K562 (cell line): ENCODE results near the gene RETREG2. TPM values are rescaled to one million over a fixed set of nuclear protein-coding genes. Genes with fewer than 3 reads are reported as not detected.
A peak's percentile ranks its signal among the peaks of the same experiment; 100 is the strongest.

ENCODE experiments used
- ATF7 ChIP-seq: fragments of 450-650 bp; IDR thresholded peaks from 2 replicates; pipeline ENCODE4 v1.7.1; 2014; ENCODE audit warnings: mild to moderate bottlenecking, moderate library complexity
- CXXC5 ChIP-seq: fragments of 250-450 bp; sonication (Bioruptor Pico); IDR thresholded peaks from 2 replicates; pipeline ENCODE4 v1.8.0; 2022; ENCODE audit warnings: inconsistent platforms, mild to moderate bottlenecking, moderate library complexity
- JUNB ChIP-seq: fragments of 450-650 bp; formaldehyde crosslinking; conservative IDR thresholded peaks from 2 replicates; pipeline ENCODE4 v1.4.0; 2020; ENCODE audit warnings: mild to moderate bottlenecking
- L3MBTL2 ChIP-seq: fragments of 450-650 bp; IDR thresholded peaks from 2 replicates; pipeline ENCODE4 v1.6.1; 2016; ENCODE audit warnings: mild to moderate bottlenecking, moderate library complexity
- MCM3 ChIP-seq: fragments of 450-650 bp; IDR thresholded peaks from 2 replicates; pipeline ENCODE4 v1.6.1; 2016
- SMC3 ChIP-seq: conservative IDR thresholded peaks from 2 replicates; pipeline ENCODE4 v1.6.1; 2011; ENCODE audit warnings: low read depth, low read length, improper control_type of control experiment; ENCODE audit not compliant: insufficient read depth
- TCF7L2 ChIP-seq: fragments of 150-350 bp; IDR thresholded peaks from 2 replicates; pipeline ENCODE4 v1.6.1; 2016; ENCODE audit warnings: low read depth, mild to moderate bottlenecking, low read length, moderate library complexity
- TEAD1 ChIP-seq, 2 experiments: fragments of 450-650 bp in 1 of 2; sonication (generic) in 1 of 2; formaldehyde crosslinking; IDR thresholded peaks; 2 replicates each; pipeline versions ENCODE4 v1.4.0 to v1.8.0; 2020 to 2022; ENCODE audit warnings: mild to moderate bottlenecking in 2 of 2, missing genetic modification reagents in 1 of 2
- XRCC4 ChIP-seq: IDR thresholded peaks from one replicate; pipeline ENCODE4 v1.6.1; 2011; ENCODE audit not compliant: insufficient read depth, insufficient read length; ENCODE audit errors: extremely low read depth
- ZFP1 ChIP-seq: fragments of 450-650 bp; formaldehyde crosslinking; IDR thresholded peaks from 2 replicates; pipeline ENCODE4 v1.4.0; 2020; ENCODE audit warnings: mild to moderate bottlenecking, mixed read lengths
- ZNF23 ChIP-seq: fragments of 250-450 bp; sonication (Bioruptor Pico); IDR thresholded peaks from 2 replicates; pipeline ENCODE4 v1.4.0; 2020; ENCODE audit warnings: mild to moderate bottlenecking
- ZNF324 ChIP-seq: fragments of 250-450 bp; sonication (Bioruptor Pico); IDR thresholded peaks from 2 replicates; pipeline ENCODE4 v1.4.0; 2020; ENCODE audit warnings: mild to moderate bottlenecking
- ZNF764 ChIP-seq: fragments of 250-450 bp; sonication (Bioruptor Pico); IDR thresholded peaks from 2 replicates; pipeline ENCODE4 v1.4.0; 2020; ENCODE audit warnings: low read depth, mild to moderate bottlenecking, moderate library complexity
- polyA plus RNA-seq, 8 experiments: library from polyadenylated mRNA; depleted of rRNA in 4 of 8; stranded (reverse) in 5 of 8; unstranded in 3 of 8; fragments of >200 nt; fragmentation: Nextera tagmentation in 2 of 8; fragmentation: Illumina TruSeq in 1 of 8; extraction: Ambion mirVana in 2 of 8; extraction: Trizol in 1 of 8; gene quantifications; 2 replicates each; pipeline versions ENCODE4 v1.2.1 to v1.2.3, GENCODE V29; 2011 to 2014; ENCODE audit warnings: inconsistent platforms in 1 of 8, missing spikeins in 1 of 8
- total RNA-seq, 7 experiments: library from RNA; depleted of rRNA in 6 of 7; stranded (reverse); fragments of >200 nt in 6 of 7; fragmentation: Illumina TruSeq in 2 of 7; extraction: Trizol in 2 of 7; gene quantifications; 2 replicates each; pipeline versions ENCODE4 v1.2.1 to v1.2.3, GENCODE V29; 2011 to 2021; ENCODE audit warnings: low replicate concordance in 1 of 7
- TF ChIP-seq, protein P1 (sequence below): sonication (generic); formaldehyde crosslinking; IDR thresholded peaks from 2 replicates; pipeline ENCODE4 v1.8.0; 2022; ENCODE audit warnings: mild to moderate bottlenecking, missing genetic modification reagents
- TF ChIP-seq, protein P2 (sequence below): fragments of 250-450 bp; sonication (Bioruptor Pico); IDR thresholded peaks from 2 replicates; pipeline ENCODE4 v1.4.0; 2020; ENCODE audit warnings: borderline replicate concordance
- TF ChIP-seq, protein P3 (sequence below): fragments of 450-650 bp; IDR thresholded peaks from 2 replicates; pipeline ENCODE4 v1.6.1; 2016; ENCODE audit warnings: mild to moderate bottlenecking
- TF ChIP-seq, protein P4 (sequence below): fragments of 250-450 bp; sonication (Bioruptor Pico); IDR thresholded peaks from 2 replicates; pipeline ENCODE4 v1.8.0; 2021; ENCODE audit warnings: moderate library complexity, mild to moderate bottlenecking, inconsistent platforms
- TF ChIP-seq, protein P5 (sequence below): IDR thresholded peaks from 2 replicates; pipeline ENCODE4 v1.6.1; 2011; ENCODE audit warnings: borderline replicate concordance, low read depth, mild to moderate bottlenecking, moderate library complexity, low read length; ENCODE audit not compliant: insufficient read depth, poor library complexity, severe bottlenecking

The RETREG2 gene
- total and polyA plus RNA-seq, 9 of the 15 experiments (the other 6 are each of a cell fraction or from before 2014, with no cell fraction given), result 4.9 to 40.1 (median 19.2) TPM

DNA sequence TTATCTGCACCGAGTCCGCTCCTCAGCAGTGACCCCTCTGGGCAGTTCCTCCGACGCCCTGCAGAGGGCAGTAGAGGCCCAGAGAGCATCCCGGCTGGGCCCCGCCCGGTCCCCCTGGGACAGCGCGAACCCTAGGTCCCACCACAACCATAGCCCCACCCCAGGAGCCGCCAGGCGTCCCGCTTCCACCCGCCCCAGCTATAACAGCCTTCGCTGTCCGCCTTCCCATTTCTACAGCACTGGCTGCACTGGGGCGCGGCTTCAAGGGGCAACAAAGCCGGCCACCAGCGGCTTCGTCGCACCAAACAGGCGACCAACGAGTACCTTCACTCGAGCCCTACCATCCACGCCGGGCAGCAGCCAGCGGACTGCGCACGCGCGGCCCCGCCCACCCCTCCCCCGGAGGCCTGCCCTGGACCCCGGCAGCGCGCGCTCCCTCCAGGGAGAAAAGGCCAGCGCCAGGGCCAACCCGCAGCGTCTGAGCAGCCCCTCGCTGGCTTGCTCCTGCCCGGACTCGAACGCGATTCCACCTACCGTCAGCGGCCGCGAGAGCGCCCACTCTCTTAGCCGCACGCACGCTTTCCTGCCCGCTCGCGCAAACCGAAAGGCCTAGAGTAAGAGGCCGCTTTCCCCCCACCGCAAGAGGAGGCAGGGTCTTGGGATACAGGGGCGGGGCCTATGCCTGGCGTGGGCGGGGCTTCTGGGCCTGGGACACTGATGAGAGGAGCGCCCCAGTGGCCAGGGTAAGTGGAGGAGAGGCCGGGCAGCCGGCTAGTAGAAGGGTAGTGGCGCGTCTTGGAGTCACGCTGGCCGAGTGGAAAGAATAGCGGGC lies 17.7 kb upstream of the RETREG2 start, which contains the start of gene NHEJ1 (continued):
- TF ChIP-seq, protein P1, sequence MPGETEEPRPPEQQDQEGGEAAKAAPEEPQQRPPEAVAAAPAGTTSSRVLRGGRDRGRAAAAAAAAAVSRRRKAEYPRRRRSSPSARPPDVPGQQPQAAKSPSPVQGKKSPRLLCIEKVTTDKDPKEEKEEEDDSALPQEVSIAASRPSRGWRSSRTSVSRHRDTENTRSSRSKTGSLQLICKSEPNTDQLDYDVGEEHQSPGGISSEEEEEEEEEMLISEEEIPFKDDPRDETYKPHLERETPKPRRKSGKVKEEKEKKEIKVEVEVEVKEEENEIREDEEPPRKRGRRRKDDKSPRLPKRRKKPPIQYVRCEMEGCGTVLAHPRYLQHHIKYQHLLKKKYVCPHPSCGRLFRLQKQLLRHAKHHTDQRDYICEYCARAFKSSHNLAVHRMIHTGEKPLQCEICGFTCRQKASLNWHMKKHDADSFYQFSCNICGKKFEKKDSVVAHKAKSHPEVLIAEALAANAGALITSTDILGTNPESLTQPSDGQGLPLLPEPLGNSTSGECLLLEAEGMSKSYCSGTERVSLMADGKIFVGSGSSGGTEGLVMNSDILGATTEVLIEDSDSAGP (CRISPR knock-in tag), result no peak
- TF ChIP-seq, protein P2, sequence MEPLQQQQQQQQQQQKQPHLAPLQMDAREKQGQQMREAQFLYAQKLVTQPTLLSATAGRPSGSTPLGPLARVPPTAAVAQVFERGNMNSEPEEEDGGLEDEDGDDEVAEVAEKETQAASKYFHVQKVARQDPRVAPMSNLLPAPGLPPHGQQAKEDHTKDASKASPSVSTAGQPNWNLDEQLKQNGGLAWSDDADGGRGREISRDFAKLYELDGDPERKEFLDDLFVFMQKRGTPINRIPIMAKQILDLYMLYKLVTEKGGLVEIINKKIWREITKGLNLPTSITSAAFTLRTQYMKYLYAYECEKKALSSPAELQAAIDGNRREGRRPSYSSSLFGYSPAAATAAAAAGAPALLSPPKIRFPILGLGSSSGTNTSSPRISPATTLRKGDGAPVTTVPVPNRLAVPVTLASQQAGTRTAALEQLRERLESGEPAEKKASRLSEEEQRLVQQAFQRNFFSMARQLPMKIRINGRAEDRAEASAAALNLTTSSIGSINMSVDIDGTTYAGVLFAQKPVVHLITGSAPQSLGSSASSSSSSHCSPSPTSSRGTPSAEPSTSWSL, result no peak
- peak; percentile 42 for TF ChIP-seq CXXC5 (CRISPR knock-in tag)
- peak; percentile 88 for TF ChIP-seq L3MBTL2
- TF ChIP-seq SMC3, result peak; percentile 76
- TF ChIP-seq JUNB (CRISPR knock-in tag), result no peak
- TF ChIP-seq, protein P3, sequence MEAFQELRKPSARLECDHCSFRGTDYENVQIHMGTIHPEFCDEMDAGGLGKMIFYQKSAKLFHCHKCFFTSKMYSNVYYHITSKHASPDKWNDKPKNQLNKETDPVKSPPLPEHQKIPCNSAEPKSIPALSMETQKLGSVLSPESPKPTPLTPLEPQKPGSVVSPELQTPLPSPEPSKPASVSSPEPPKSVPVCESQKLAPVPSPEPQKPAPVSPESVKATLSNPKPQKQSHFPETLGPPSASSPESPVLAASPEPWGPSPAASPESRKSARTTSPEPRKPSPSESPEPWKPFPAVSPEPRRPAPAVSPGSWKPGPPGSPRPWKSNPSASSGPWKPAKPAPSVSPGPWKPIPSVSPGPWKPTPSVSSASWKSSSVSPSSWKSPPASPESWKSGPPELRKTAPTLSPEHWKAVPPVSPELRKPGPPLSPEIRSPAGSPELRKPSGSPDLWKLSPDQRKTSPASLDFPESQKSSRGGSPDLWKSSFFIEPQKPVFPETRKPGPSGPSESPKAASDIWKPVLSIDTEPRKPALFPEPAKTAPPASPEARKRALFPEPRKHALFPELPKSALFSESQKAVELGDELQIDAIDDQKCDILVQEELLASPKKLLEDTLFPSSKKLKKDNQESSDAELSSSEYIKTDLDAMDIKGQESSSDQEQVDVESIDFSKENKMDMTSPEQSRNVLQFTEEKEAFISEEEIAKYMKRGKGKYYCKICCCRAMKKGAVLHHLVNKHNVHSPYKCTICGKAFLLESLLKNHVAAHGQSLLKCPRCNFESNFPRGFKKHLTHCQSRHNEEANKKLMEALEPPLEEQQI, result no peak
- TF ChIP-seq, protein P4, sequence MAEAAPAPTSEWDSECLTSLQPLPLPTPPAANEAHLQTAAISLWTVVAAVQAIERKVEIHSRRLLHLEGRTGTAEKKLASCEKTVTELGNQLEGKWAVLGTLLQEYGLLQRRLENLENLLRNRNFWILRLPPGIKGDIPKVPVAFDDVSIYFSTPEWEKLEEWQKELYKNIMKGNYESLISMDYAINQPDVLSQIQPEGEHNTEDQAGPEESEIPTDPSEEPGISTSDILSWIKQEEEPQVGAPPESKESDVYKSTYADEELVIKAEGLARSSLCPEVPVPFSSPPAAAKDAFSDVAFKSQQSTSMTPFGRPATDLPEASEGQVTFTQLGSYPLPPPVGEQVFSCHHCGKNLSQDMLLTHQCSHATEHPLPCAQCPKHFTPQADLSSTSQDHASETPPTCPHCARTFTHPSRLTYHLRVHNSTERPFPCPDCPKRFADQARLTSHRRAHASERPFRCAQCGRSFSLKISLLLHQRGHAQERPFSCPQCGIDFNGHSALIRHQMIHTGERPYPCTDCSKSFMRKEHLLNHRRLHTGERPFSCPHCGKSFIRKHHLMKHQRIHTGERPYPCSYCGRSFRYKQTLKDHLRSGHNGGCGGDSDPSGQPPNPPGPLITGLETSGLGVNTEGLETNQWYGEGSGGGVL (CRISPR knock-in tag), result no peak
- TF ChIP-seq TCF7L2, result no peak
- TF ChIP-seq TEAD1 (CRISPR knock-in tag; IDR thresholded peaks at IDR 0.05), result 0 out of 4 replicates have a peak, but pooled peaks of 1 of the 2 experiments have one; percentile 46
- TF ChIP-seq XRCC4, result no peak
- TF ChIP-seq, protein P5, sequence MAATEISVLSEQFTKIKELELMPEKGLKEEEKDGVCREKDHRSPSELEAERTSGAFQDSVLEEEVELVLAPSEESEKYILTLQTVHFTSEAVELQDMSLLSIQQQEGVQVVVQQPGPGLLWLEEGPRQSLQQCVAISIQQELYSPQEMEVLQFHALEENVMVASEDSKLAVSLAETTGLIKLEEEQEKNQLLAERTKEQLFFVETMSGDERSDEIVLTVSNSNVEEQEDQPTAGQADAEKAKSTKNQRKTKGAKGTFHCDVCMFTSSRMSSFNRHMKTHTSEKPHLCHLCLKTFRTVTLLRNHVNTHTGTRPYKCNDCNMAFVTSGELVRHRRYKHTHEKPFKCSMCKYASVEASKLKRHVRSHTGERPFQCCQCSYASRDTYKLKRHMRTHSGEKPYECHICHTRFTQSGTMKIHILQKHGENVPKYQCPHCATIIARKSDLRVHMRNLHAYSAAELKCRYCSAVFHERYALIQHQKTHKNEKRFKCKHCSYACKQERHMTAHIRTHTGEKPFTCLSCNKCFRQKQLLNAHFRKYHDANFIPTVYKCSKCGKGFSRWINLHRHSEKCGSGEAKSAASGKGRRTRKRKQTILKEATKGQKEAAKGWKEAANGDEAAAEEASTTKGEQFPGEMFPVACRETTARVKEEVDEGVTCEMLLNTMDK, result peak; percentile 66
- no peak for TF ChIP-seq ZNF764 (CRISPR knock-in tag)
- TF ChIP-seq ZFP1 (CRISPR knock-in tag), result no peak
- peak; percentile 37; the same call in 1 of the 2 replicates for TF ChIP-seq ATF7
- TF ChIP-seq MCM3, result no peak
- TF ChIP-seq ZNF23 (CRISPR knock-in tag), result no peak
- no peak for TF ChIP-seq ZNF324 (CRISPR knock-in tag)
